Activated naive CD4-positive, alpha-beta T cell treated with anti-CD3 and anti-CD28 coated beads, Interleukin-2, amount 50 U/mL, for 16 hours (primary cell): ENCODE results near the gene NDUFS6.
"Not testable (repeated sequence)": the region's sequence is repeated elsewhere in the genome, so short reads cannot be mapped to it uniquely, and the experiment has no call there.

ENCODE experiments used
- DNase-seq: peaks from one replicate; pipeline ENCODE4 v3.0.0-alpha.2; 2020

Gene NDUFS6

GRCh38 chr5:1799602-1800471 is 1.4 kb upstream of the NDUFS6 start, which contains the start of gene MRPL36:
MRPL36 (minus strand) TSS chr5:1799837; CDS start chr5:1798935, 902 bp downstream.
- DNase-seq = peak; percentile 95

- DNase-seq = no peak
Measured at GRCh38 chr5:1800472-1801221, 560 bp upstream of the NDUFS6 start.

- no peak for DNase-seq
Measured at GRCh38 chr5:1801967-1802295, 724 bp downstream of the NDUFS6 start.

- DNase-seq = no peak
Measured at GRCh38 chr5:1803192-1803591, 2.0 kb downstream of the NDUFS6 start.

GRCh38 chr5:1804001-1804690 is 2.9 kb downstream of the NDUFS6 start:
- DNase-seq = no peak

- no peak for DNase-seq
Measured at GRCh38 chr5:1805326-1805725, 4.1 kb downstream of the NDUFS6 start.

- no peak for DNase-seq
Measured at GRCh38 chr5:1805736-1806135, 4.5 kb downstream of the NDUFS6 start.

- DNase-seq = no peak
Measured at GRCh38 chr5:1806199-1806598, 5.0 kb downstream of the NDUFS6 start.

- DNase-seq = no peak
Measured at GRCh38 chr5:1806974-1807373, 5.8 kb downstream of the NDUFS6 start.

- no peak for DNase-seq
Measured at GRCh38 chr5:1807451-1808185, 6.4 kb downstream of the NDUFS6 start.

- no peak for DNase-seq
Measured at GRCh38 chr5:1808439-1808838, 7.2 kb downstream of the NDUFS6 start.

GRCh38 chr5:1809416-1810035 is 8.3 kb downstream of the NDUFS6 start:
- DNase-seq = no peak

GRCh38 chr5:1810581-1811101 is 9.4 kb downstream of the NDUFS6 start:
- DNase-seq = no peak

- no peak for DNase-seq
Measured at GRCh38 chr5:1814183-1815020, 13.2 kb downstream of the NDUFS6 start.

GRCh38 chr5:1815071-1815786 is 14.0 kb downstream of the NDUFS6 start:
- DNase-seq = no peak

GRCh38 chr5:1815881-1816292 is 14.7 kb downstream of the NDUFS6 start:
- DNase-seq = no peak

GRCh38 chr5:1816495-1817089 is 15.4 kb downstream of the NDUFS6 start:
- DNase-seq = not testable (repeated sequence)

GRCh38 chr5:1817261-1818043 is 16.2 kb downstream of the NDUFS6 start:
- DNase-seq = no peak

GRCh38 chr5:1818784-1819183 is 17.6 kb downstream of the NDUFS6 start:
- DNase-seq = no peak
